Measurements from ENCODE around the gene HCRTR1.

Gene HCRTR1

DNA sequence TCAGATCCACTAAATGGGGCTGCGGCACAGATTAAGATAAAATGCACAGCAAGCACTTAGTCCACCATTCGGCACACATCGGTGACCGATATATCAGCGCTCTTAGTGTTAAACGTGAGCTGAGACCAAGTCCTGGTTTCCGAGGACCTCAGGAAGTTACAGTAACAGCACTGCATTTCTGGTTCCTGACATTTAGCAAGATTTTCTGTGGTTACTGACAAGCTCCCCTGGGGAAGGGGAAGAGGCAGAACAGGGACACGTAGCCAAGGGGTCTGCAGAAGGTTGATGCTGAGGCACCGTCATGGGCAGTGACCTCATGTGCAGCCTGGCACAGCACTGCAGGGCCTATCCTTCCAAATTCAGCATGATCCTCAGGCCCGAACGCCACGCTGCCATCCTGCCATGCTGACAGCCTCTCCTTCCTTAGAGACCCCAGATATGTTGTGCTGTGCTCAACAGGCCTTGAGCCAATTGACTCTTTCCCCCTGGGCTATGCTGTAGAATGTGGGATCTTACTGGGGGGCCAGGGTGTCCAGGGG lies 40.6 kb downstream of the HCRTR1 start:
- Histone ChIP-seq H3K27ac (no peak overlapping the region), H3K4me3 (no peak overlapping the region)
- no peak for DNase-seq (ENCODE audit: low spot score)
- no peak for TF ChIP-seq CTCF (IDR thresholded peaks at IDR 0.05)

DNA sequence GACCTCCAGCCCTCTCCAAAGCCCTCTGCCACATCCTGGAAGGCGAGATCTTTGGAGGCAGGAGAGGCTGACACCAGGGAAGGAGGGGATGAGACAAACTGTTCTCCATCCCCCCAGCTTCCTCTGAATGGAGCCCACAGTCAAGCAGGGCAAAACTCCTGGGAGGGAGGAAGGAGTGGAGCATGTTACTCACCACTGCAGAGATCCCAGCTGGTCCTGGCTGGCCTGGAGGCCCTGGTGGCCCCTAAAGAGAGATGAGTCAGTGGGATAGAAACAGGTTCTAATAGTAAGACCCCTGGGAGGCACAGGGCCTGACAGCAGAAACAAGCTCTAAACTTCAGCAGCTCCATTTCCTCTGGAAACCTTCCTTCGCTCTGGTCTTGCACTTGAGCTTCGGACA lies 41.2 kb downstream of the HCRTR1 start:
- TF ChIP-seq CTCF (IDR thresholded peaks at IDR 0.05), result no peak
- DNase-seq (ENCODE audit: low spot score), result no peak
- no peak overlapping the region for H3K4me3 ChIP-seq
- H3K27ac ChIP-seq, result peak overlapping the region in 1 of 2 donors; percentile 67

- Histone ChIP-seq H3K4me3 (no peak overlapping the region), H3K27ac (peak overlapping the region; percentile 11 to 67)
- TF ChIP-seq CTCF (IDR thresholded peaks at IDR 0.05), result no peak
- DNase-seq (ENCODE audit: low spot score), result no peak
Measured at GRCh38 chr1:31659889-31660288, 42.4 kb downstream of the HCRTR1 start.

- Histone ChIP-seq H3K4me3 (no peak overlapping the region), H3K27ac (peak overlapping the region in 1 of 2 donors; percentile 9)
- no peak for DNase-seq (ENCODE audit: low spot score)
- TF ChIP-seq CTCF (IDR thresholded peaks at IDR 0.05), result no peak
Measured at GRCh38 chr1:31660871-31661455, 43.5 kb downstream of the HCRTR1 start.

DNA sequence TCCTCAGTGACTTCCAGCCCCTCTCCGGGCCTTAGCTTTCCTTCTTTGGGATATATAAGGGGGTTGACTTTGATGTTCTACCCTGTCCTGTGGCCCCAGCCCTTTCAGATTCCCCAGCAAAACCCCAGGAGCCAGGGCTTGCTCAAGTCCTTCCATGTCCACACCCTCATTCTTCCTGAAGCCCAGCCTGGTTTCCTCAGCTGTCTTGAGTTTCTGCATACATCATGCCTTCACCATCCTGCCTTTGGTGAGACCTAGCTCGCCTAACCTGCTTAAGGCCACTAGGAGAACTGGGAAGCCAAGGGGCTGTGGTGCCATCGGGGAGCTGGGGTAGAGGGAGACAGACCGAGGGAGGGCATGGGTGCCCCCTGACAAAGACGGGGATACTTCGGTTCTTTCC lies 44.4 kb downstream of the HCRTR1 start:
- Histone ChIP-seq H3K4me3 (no peak overlapping the region), H3K27ac (peak overlapping the region in 1 of 2 donors; percentile 9)
- DNase-seq (ENCODE audit: low spot score), result no peak
- no peak for TF ChIP-seq CTCF (IDR thresholded peaks at IDR 0.05)

DNA sequence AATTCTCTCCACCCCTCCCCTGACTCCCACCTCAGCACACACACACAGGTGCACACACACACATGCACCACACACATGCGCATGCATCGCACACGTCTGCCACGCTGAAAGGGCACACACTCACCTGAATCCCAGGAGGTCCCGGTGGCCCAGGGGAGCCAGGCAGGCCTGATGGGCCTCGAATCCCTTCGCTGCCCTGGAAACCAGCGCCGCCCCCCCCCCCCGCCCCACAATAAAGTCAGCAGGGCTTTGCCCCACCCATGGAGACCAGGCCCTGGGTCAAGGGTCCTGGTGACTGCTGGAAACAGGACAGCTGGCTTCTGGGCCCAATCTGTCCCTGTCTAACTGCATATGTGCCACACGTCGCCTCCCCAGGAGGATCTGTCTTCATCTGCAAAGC lies 45.0 kb downstream of the HCRTR1 start:
- no peak for TF ChIP-seq CTCF (IDR thresholded peaks at IDR 0.05)
- no peak for DNase-seq (ENCODE audit: low spot score)
- Histone ChIP-seq H3K27ac (peak overlapping the region in 1 of 2 donors; percentile 9), H3K4me3 (no peak overlapping the region)

Measured in coronary artery (tissue), 2 donors.